Naive B cell (primary cell): ENCODE data around the gene UBE2G2. TPM values are rescaled to one million over a fixed set of nuclear protein-coding genes. Genes with fewer than 3 reads are reported as not detected.

Source experiments
- ATAC-seq, 2 donors: fragments of 150-1000 bp; cut with Tn5 transposase; 2 replicates each; pipeline ENCODE4 v1.10.0; 2021; ENCODE audit warnings: low read depth in 2 of 2, mild to moderate bottlenecking in 2 of 2, moderate library complexity in 2 of 2
- DNase-seq: peaks from one replicate; pipeline ENCODE4 v3.0.0; 2022
- H3K27ac Mint-ChIP-seq, 6 donors: one replicate each; pipeline ENCODE4 v1.8.0; 2020 to 2022; ENCODE audit warnings: mild to moderate bottlenecking in 6 of 6, mixed read lengths in 6 of 6, moderate library complexity in 5 of 6, inconsistent platforms in 2 of 6
- H3K27me3 Mint-ChIP-seq, 3 donors: one replicate each; pipeline ENCODE4 v1.8.0; 2021 to 2022; ENCODE audit warnings: mixed read lengths in 3 of 3, mild to moderate bottlenecking in 1 of 3
- H3K36me3 Mint-ChIP-seq, 2 donors: one replicate each; pipeline ENCODE4 v1.8.0; 2020 to 2022; ENCODE audit warnings: mixed read lengths in 2 of 2, inconsistent platforms in 1 of 2, mild to moderate bottlenecking in 1 of 2
- H3K4me1 Mint-ChIP-seq, 3 donors: one replicate each; pipeline ENCODE4 v1.8.0; 2020 to 2022; ENCODE audit warnings: mixed read lengths in 3 of 3, inconsistent platforms in 1 of 3, mild to moderate bottlenecking in 1 of 3, moderate library complexity in 1 of 3
- H3K4me3 Mint-ChIP-seq, 8 donors: one replicate each; pipeline ENCODE4 v1.8.0; 2020 to 2022; ENCODE audit warnings: mild to moderate bottlenecking in 8 of 8, mixed read lengths in 8 of 8, moderate library complexity in 8 of 8, inconsistent platforms in 2 of 8
- H3K9me3 Mint-ChIP-seq, 7 donors: one replicate each; pipeline ENCODE4 v1.8.0; 2020 to 2022; ENCODE audit warnings: mixed read lengths in 7 of 7, mild to moderate bottlenecking in 5 of 7, inconsistent platforms in 2 of 7, moderate library complexity in 1 of 7
- polyA plus RNA-seq, 6 donors: library from polyadenylated mRNA; unstranded; fragments of 300-500 nt; fragmentation: Illumina TruSeq; gene quantifications; one replicate each; pipeline ENCODE4 v1.2.3, GENCODE V29; 2021; ENCODE audit warnings: low read depth in 6 of 6

The UBE2G2 gene
- polyA plus RNA-seq, 6 donors from 2014 or later: 53.8 to 72.5 (median 59.5) TPM

DNA sequence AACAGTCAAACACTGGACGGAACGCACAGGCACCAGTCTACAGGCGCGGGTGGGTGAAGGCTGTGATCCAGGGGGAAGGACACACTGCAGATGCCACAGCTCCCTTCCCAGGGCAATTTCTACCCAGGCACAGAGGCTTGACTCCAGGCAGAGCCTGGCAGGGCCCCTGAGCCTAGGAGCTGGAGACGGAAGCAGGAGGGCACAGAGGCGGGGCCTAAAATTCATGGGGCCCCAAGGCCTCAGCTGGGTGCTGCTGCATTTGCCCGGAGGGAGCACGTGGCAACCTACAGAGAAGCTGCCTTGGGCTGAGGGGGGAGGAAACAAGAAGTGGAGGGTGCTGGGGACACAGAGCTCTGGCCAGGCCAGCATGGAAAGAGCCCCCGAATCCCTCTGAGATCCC, 41.2 kb downstream of the UBE2G2 start:
- no peak for ATAC-seq

DNA sequence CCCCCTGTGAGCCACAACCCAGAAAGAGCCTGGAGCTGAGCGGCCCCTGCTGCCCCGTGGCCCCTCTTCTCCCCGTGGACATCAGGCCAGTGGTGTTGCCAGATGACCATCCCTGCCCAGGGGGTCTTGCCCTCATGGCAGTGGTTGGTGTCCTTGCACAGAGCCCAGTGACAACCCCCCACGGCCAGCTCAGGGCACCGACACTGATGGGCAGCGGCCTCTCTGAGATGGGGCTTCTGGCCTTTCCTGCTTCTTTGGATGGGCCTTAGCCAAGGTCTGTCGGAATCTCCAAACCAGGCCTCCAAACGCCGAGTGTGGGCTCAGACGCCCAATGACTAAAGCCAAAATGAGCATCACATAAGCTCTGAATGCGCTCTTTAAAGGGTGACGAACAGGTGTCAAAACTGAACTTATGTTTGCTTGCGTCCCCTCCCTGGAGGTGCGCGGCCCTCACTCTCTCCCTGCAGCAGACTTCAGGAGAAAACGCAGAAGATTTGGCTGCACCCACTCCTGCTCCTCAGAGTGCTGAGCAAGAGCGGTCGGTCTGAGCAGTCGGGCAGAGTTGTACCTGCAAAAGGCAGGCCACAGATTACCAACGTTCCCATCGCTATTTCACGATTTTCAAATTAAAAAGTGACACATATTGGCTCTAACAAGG, 41.9 kb downstream of the UBE2G2 start:
- no peak for ATAC-seq
- peaks cover 0 to 5% of the 10 kb centered on the region in 2 donors for H3K36me3 Mint-ChIP-seq
- H3K4me3 Mint-ChIP-seq: no peak overlapping the region
- DNase-seq: no peak
- no peak overlapping the region for H3K27ac Mint-ChIP-seq
- peaks cover 0 to 8% (median 4%) of the 10 kb centered on the region in 7 donors for H3K9me3 Mint-ChIP-seq
- H3K4me1 Mint-ChIP-seq: peaks cover 0 to 5% (median 0%) of the 10 kb centered on the region in 3 donors
- no peaks in the 10 kb centered on the region for H3K27me3 Mint-ChIP-seq

More for the DNA sequence above, 41.2 kb downstream of the UBE2G2 start:
- Mint-ChIP-seq H3K4me3 (peak overlapping the region in 1 of 8 donors; percentile 57), H3K27me3 (no peaks in the 10 kb centered on the region), H3K4me1 (peaks cover 1 to 7% (median 2%) of the 10 kb centered on the region in 3 donors), H3K36me3 (no peaks in the 10 kb centered on the region), H3K9me3 (peaks cover 0 to 3% (median 0%) of the 10 kb centered on the region in 7 donors), H3K27ac (no peak overlapping the region)
- DNase-seq: no peak

DNA sequence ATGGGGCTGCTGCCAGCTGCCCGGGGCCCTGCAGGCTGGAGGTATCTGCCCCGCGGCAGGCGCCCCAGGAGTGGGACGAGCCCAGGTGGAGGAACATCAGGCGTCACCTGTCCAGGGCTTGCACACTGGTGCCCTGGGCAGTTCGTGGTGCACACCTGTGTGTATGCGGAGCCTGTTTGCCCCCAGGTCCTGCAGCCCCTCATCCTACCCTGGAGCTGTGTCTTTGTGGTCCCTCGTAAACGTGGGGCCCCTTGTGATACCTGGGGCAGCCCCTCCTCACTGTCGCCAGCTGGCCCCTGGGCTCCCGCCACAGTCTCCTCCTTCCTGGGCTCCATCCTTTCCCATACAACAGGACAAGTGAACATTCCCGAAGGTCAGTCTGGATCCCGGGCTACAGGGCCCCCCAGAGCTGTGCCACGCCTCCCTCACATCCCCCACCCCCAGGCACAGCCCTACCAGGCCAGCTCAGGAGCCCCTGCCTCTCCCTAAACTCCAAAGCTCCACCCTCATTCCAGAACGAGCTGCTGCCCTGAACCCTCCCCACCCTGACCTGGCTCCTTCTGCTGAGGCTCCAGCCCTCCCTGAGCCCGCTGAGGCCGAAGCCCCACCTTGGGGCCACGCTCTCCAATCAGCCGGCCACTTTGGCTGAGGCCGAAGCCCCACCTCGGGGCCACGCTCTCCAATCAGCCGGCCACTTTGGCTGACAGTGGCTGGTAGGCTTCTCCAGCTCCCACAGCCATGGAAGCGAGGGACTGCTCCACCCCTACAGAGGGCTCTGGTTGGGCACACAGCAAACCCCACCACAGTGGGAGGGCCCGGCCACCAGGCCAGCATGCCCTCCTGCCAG, 42.6 kb downstream of the UBE2G2 start:
- DNase-seq: no peak
- no peaks in the 10 kb centered on the region for H3K27me3 Mint-ChIP-seq
- peaks cover 0 to 7% of the 10 kb centered on the region in 2 donors for H3K36me3 Mint-ChIP-seq
- H3K9me3 Mint-ChIP-seq: peaks cover 0 to 10% (median 5%) of the 10 kb centered on the region in 7 donors
- peaks cover 0 to 5% (median 0%) of the 10 kb centered on the region in 3 donors for H3K4me1 Mint-ChIP-seq
- H3K4me3 Mint-ChIP-seq: no peak overlapping the region
- ATAC-seq: no peak
- no peak overlapping the region for H3K27ac Mint-ChIP-seq

DNA sequence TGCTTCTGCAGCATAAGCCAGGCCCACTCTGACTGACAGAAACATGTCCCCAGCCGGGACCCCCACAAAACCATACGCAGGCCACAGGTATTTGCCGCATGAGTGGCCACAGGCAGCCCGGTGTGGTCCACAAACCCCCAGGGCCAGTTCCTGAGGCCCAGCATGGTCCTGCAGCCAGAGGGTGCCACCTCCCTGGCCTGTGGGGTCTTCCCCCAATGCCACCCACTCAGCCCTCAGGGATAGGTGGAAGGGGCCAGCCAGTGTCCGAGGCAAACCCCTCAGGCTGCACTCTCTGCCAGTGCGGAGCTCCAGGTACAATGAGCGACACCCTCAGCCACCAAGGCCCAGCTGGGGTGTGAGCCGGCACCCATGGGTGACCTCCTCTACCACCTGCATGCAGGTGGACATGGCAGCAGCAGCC, 43.5 kb downstream of the UBE2G2 start:
- Mint-ChIP-seq H3K27me3 (no peaks in the 10 kb centered on the region), H3K4me3 (no peak overlapping the region), H3K27ac (no peak overlapping the region), H3K4me1 (peaks cover 0 to 5% (median 0%) of the 10 kb centered on the region in 3 donors), H3K9me3 (peaks cover 0 to 13% (median 5%) of the 10 kb centered on the region in 7 donors), H3K36me3 (peaks cover 0 to 7% of the 10 kb centered on the region in 2 donors)
- no peak for DNase-seq
- ATAC-seq: no peak

GRCh38 chr21:44757731-44758130, 43.9 kb downstream of the UBE2G2 start:
- DNase-seq (no peak), ATAC-seq (no peak)
- no peak overlapping the region for H3K27ac Mint-ChIP-seq
- peaks cover 0 to 13% (median 5%) of the 10 kb centered on the region in 7 donors for H3K9me3 Mint-ChIP-seq
- H3K27me3 Mint-ChIP-seq: peaks cover 0 to 1% (median 0%) of the 10 kb centered on the region in 3 donors
- peaks cover 0 to 5% (median 0%) of the 10 kb centered on the region in 3 donors for H3K4me1 Mint-ChIP-seq
- peaks cover 0 to 7% of the 10 kb centered on the region in 2 donors for H3K36me3 Mint-ChIP-seq
- H3K4me3 Mint-ChIP-seq: no peak overlapping the region

- H3K4me1 Mint-ChIP-seq: peaks cover 0 to 4% (median 0%) of the 10 kb centered on the region in 3 donors
- no peak overlapping the region for H3K27ac Mint-ChIP-seq
- DNase-seq (no peak), ATAC-seq (no peak)
- peaks cover 0 to 7% of the 10 kb centered on the region in 2 donors for H3K36me3 Mint-ChIP-seq
- peaks cover 0 to 13% (median 5%) of the 10 kb centered on the region in 7 donors for H3K9me3 Mint-ChIP-seq
- H3K4me3 Mint-ChIP-seq: peak overlapping the region in 1 of 8 donors; percentile 15
- peaks cover 0 to 13% (median 0%) of the 10 kb centered on the region in 3 donors for H3K27me3 Mint-ChIP-seq
These were observed 45.0 kb downstream of the UBE2G2 start for GRCh38 chr21:44756423-44757185.

- no peak overlapping the region for H3K27ac Mint-ChIP-seq
- ATAC-seq (no peak), DNase-seq (no peak)
- peaks cover 0 to 15% of the 10 kb centered on the region in 2 donors for H3K36me3 Mint-ChIP-seq
- H3K4me3 Mint-ChIP-seq: peak overlapping the region in 1 of 8 donors; percentile 44
- peaks cover 4 to 24% (median 9%) of the 10 kb centered on the region in 3 donors for H3K27me3 Mint-ChIP-seq
- no peaks in the 10 kb centered on the region for H3K4me1 Mint-ChIP-seq
- peaks cover 0 to 13% (median 5%) of the 10 kb centered on the region in 7 donors for H3K9me3 Mint-ChIP-seq
These were observed 46.4 kb downstream of the UBE2G2 start for GRCh38 chr21:44755227-44755626.

- DNase-seq: no peak
- Mint-ChIP-seq H3K9me3 (peaks cover 0 to 13% (median 5%) of the 10 kb centered on the region in 7 donors), H3K4me1 (no peaks in the 10 kb centered on the region), H3K36me3 (peaks cover 0 to 15% of the 10 kb centered on the region in 2 donors), H3K4me3 (no peak overlapping the region), H3K27me3 (peaks cover 4 to 40% (median 19%) of the 10 kb centered on the region in 3 donors), H3K27ac (no peak overlapping the region)
- no peak for ATAC-seq
These were observed 48.3 kb downstream of the UBE2G2 start for GRCh38 chr21:44753357-44753756.

GRCh38 chr21:44752671-44753235, 48.9 kb downstream of the UBE2G2 start:
- Mint-ChIP-seq H3K9me3 (peaks cover 0 to 13% (median 5%) of the 10 kb centered on the region in 7 donors), H3K4me1 (no peaks in the 10 kb centered on the region), H3K27ac (peak overlapping the region in 1 of 6 donors; percentile 13), H3K27me3 (peaks cover 4 to 40% (median 21%) of the 10 kb centered on the region in 3 donors), H3K4me3 (no peak overlapping the region), H3K36me3 (peaks cover 0 to 15% of the 10 kb centered on the region in 2 donors)
- DNase-seq: no peak
- no peak for ATAC-seq

DNA sequence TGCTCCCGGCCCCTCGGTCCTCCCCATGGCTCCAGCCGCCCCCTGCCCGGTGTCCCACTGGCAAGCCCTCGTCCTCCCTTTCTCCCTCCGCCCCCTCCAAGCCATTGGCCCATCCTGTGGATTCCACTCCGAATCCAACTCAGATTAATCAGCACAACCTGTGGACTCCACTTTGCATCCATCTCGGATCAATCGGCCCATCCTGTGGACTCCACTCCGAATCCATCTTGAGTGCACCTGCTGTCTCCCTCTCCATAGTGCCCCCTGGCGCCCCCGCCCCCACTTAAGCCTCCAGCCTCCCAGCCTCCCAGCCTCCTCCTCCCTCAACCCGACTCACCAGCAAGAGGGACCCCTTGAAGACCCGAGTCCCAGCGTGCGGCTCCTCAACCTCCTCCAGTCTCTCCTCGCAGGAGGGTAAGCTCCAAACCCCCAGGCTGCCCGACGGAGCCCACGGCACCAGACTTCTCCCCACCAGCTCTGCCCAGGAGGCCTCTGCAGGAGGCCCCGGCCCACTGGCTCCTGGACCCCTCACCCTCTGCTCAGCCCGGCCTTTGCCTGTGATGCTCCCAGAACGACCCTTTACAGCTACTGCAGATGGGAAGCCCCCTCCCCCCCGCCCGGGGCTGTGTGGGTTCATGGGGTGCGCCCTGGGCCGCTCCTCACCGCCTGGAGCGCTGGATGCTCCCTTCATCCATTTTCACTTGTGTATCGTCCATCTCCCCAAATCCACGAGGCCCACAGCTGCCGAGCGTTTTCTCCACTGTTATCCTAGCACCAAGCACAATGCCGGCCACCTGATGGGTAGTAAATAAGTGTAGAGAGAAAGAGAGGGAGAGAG, 49.6 kb downstream of the UBE2G2 start:
- H3K36me3 Mint-ChIP-seq: peaks cover 0 to 15% of the 10 kb centered on the region in 2 donors
- DNase-seq (no peak), ATAC-seq (no peak)
- H3K9me3 Mint-ChIP-seq: peaks cover 0 to 16% (median 5%) of the 10 kb centered on the region in 7 donors
- no peaks in the 10 kb centered on the region for H3K4me1 Mint-ChIP-seq
- H3K4me3 Mint-ChIP-seq: no peak overlapping the region
- H3K27ac Mint-ChIP-seq: peak overlapping the region in 1 of 6 donors; percentile 13
- peaks cover 9 to 40% (median 28%) of the 10 kb centered on the region in 3 donors for H3K27me3 Mint-ChIP-seq

DNA sequence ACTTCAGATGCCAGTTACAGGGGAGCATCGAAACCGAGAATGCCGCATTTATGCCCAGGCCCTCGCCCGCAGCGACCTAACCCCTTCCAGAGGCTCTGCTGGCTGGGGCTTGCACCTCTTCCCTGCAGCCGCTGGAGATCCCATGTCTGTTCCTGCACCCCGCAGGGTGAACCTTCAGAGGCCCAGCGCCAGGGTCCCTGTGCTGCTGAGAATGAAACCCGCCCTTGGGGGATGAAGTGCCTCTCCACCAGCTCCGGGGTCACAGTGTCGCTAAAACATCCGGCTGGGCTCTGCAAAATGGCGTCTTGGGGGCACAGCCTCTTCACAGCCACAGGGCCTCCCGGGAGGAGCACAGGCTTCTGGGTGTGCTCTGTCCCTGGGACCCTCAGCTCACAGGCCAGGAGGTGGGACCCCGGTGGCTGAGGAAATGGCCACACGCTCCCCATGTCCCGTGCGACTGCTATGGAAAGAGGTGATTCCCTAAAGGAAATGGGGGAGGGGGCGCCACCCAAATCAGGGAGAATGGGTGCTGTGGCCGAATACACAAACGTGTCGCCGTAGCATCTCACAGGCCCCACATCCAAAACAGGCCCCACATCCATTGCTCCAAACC, 50.3 kb downstream of the UBE2G2 start:
- peaks cover 9 to 40% (median 28%) of the 10 kb centered on the region in 3 donors for H3K27me3 Mint-ChIP-seq
- peaks cover 0 to 13% (median 5%) of the 10 kb centered on the region in 7 donors for H3K9me3 Mint-ChIP-seq
- H3K4me1 Mint-ChIP-seq: no peaks in the 10 kb centered on the region
- ATAC-seq: no peak
- no peak overlapping the region for H3K27ac Mint-ChIP-seq
- DNase-seq: no peak
- H3K4me3 Mint-ChIP-seq: no peak overlapping the region
- peaks cover 0 to 15% of the 10 kb centered on the region in 2 donors for H3K36me3 Mint-ChIP-seq

DNA sequence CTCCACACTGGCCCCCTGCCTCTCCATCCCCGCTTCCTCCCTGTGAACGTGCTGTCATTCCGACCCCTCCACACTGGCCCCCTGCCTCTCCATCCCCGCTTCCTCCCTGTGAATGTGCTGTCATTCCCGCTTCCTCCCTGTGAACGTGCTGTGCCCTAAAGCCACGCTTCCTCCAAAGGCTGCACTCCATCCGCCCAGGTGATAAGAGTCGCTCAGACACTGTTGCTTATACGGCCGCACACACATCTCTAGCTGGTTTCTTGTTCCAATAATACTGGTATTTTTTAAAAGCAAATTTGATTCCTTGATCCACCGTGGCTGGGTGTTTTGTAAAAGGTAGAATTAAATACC, 51.0 kb downstream of the UBE2G2 start:
- H3K27ac Mint-ChIP-seq: peak overlapping the region in 1 of 6 donors; percentile 45
- H3K36me3 Mint-ChIP-seq: peaks cover 0 to 15% of the 10 kb centered on the region in 2 donors
- no peak for DNase-seq
- ATAC-seq: no peak
- peaks cover 9 to 44% (median 28%) of the 10 kb centered on the region in 3 donors for H3K27me3 Mint-ChIP-seq
- H3K4me1 Mint-ChIP-seq: no peaks in the 10 kb centered on the region
- no peak overlapping the region for H3K4me3 Mint-ChIP-seq
- peaks cover 0 to 13% (median 5%) of the 10 kb centered on the region in 7 donors for H3K9me3 Mint-ChIP-seq
